WTC11 (cell line): ENCODE measurements around the gene GBP3. TPM values are rescaled to one million over a fixed set of nuclear protein-coding genes. Genes with fewer than 3 reads are reported as not detected.

Source experiments
- ATAC-seq: fragments of 200-7000 bp; cut with Tn5 transposase; 2 replicates; pipeline ENCODE4 v1.10.0; 2021; ENCODE audit warnings: mild to moderate bottlenecking, moderate library complexity
- CTCF ChIA-PET: fragments of 300-600 bp; sonication (Branson Sonifier 250); formaldehyde crosslinking; loops from one replicate; lab custom pipeline; 2021; ENCODE audit warnings: antibody characterized with exemption; lab: Charles Lee
- POLR2A ChIA-PET: fragments of 350-600 bp; sonication (Branson Sonifier 250); formaldehyde crosslinking; loops from one replicate; lab custom pipeline; 2021; ENCODE audit warnings: antibody characterized with exemption; lab: Charles Lee
- DNase-seq: peaks from one replicate; pipeline ENCODE4 v3.0.0; 2021; ENCODE audit warnings: low spot score
- H3K27ac Mint-ChIP-seq: 2 replicates; pipeline ENCODE4 v1.8.0; 2021; ENCODE audit warnings: mixed read lengths
- H3K27me3 Mint-ChIP-seq: 2 replicates; pipeline ENCODE4 v1.8.0; 2021; ENCODE audit warnings: low read depth, mild to moderate bottlenecking, moderate library complexity, mixed read lengths
- H3K36me3 Mint-ChIP-seq: 2 replicates; pipeline ENCODE4 v1.8.0; 2021; ENCODE audit warnings: mixed read lengths
- H3K4me1 Mint-ChIP-seq: 2 replicates; pipeline ENCODE4 v1.8.0; 2022; ENCODE audit warnings: mixed read lengths
- H3K4me3 Mint-ChIP-seq: 2 replicates; pipeline ENCODE4 v1.8.0; 2021; ENCODE audit warnings: mild to moderate bottlenecking, moderate library complexity, mixed read lengths
- H3K9me3 Mint-ChIP-seq: 2 replicates; pipeline ENCODE4 v1.8.0; 2021; ENCODE audit warnings: mixed read lengths
- ATF6 ChIP-seq: sonication (generic); formaldehyde crosslinking; IDR thresholded peaks from 2 replicates; pipeline ENCODE4 v1.8.1; 2023; ENCODE audit warnings: mild to moderate bottlenecking, missing genetic modification reagents
- CBFB ChIP-seq: sonication (generic); formaldehyde crosslinking; IDR thresholded peaks from 2 replicates; pipeline ENCODE4 v1.8.1; 2022; ENCODE audit warnings: mild to moderate bottlenecking, low read depth, missing genetic modification reagents
- ERG ChIP-seq: fragments of 250-450 bp; sonication (Bioruptor Pico); IDR thresholded peaks from 2 replicates; pipeline ENCODE4 v1.8.0; 2021; ENCODE audit warnings: mild to moderate bottlenecking
- ESRRA ChIP-seq: sonication (generic); formaldehyde crosslinking; IDR thresholded peaks from 2 replicates; pipeline ENCODE4 v1.8.1; 2022; ENCODE audit warnings: mild to moderate bottlenecking, missing genetic modification reagents, borderline replicate concordance
- FOXJ3 ChIP-seq: sonication (generic); formaldehyde crosslinking; IDR thresholded peaks from 2 replicates; pipeline ENCODE4 v1.9.0; 2021; ENCODE audit warnings: missing genetic modification reagents, mild to moderate bottlenecking, borderline replicate concordance
- GTF2I ChIP-seq: fragments of 250-450 bp; sonication (Bioruptor Pico); conservative IDR thresholded peaks from 2 replicates; pipeline ENCODE4 v1.4.0; 2021; ENCODE audit warnings: mild to moderate bottlenecking
- HMGXB4 ChIP-seq: sonication (generic); formaldehyde crosslinking; IDR thresholded peaks from 2 replicates; pipeline ENCODE4 v1.8.1; 2023; ENCODE audit warnings: mild to moderate bottlenecking, moderate library complexity, missing genetic modification reagents
- KAT7 ChIP-seq: sonication (generic); formaldehyde crosslinking; IDR thresholded peaks from 2 replicates; pipeline ENCODE4 v1.8.1; 2023; ENCODE audit warnings: missing genetic modification reagents, mild to moderate bottlenecking, borderline replicate concordance
- MYBL2 ChIP-seq: sonication (generic); formaldehyde crosslinking; IDR thresholded peaks from 2 replicates; pipeline ENCODE4 v1.8.1; 2023; ENCODE audit warnings: mild to moderate bottlenecking, moderate library complexity, missing genetic modification reagents
- NFE2L1 ChIP-seq: sonication (generic); formaldehyde crosslinking; IDR thresholded peaks from 2 replicates; pipeline ENCODE4 v1.8.1; 2023; ENCODE audit warnings: missing genetic modification reagents
- OVOL2 ChIP-seq: fragments of 250-450 bp; sonication (Bioruptor Pico); IDR thresholded peaks from 2 replicates; pipeline ENCODE4 v1.9.0; 2021; ENCODE audit warnings: mild to moderate bottlenecking, borderline replicate concordance
- PRDM15 ChIP-seq: sonication (generic); formaldehyde crosslinking; IDR thresholded peaks from 2 replicates; pipeline ENCODE4 v1.8.0; 2022; ENCODE audit warnings: missing genetic modification reagents
- PRRX2 ChIP-seq: fragments of 250-450 bp; sonication (Bioruptor Pico); IDR thresholded peaks from 2 replicates; pipeline ENCODE4 v1.8.0; 2021; ENCODE audit warnings: mild to moderate bottlenecking
- RELA ChIP-seq: sonication (generic); formaldehyde crosslinking; IDR thresholded peaks from 2 replicates; pipeline ENCODE4 v1.8.1; 2022; ENCODE audit warnings: missing genetic modification reagents, mild to moderate bottlenecking, borderline replicate concordance
- TEAD1 ChIP-seq: sonication (generic); formaldehyde crosslinking; IDR thresholded peaks from 2 replicates; pipeline ENCODE4 v1.8.0; 2022; ENCODE audit warnings: mild to moderate bottlenecking, missing genetic modification reagents
- TEAD4 ChIP-seq: sonication (generic); formaldehyde crosslinking; IDR thresholded peaks from 2 replicates; pipeline ENCODE4 v1.8.0; 2022; ENCODE audit warnings: mild to moderate bottlenecking, missing genetic modification reagents
- TP53 ChIP-seq: sonication (generic); formaldehyde crosslinking; IDR thresholded peaks from 2 replicates; pipeline ENCODE4 v1.8.1; 2023; ENCODE audit warnings: mild to moderate bottlenecking, missing genetic modification reagents
- ZMAT4 ChIP-seq: fragments of 250-450 bp; sonication (Bioruptor Pico); IDR thresholded peaks from 2 replicates; pipeline ENCODE4 v1.9.0; 2021; ENCODE audit warnings: mild to moderate bottlenecking
- ZNF317 ChIP-seq: sonication (generic); formaldehyde crosslinking; IDR thresholded peaks from 2 replicates; pipeline ENCODE4 v1.8.1; 2023; ENCODE audit warnings: low read depth, mild to moderate bottlenecking, moderate library complexity, missing genetic modification reagents, borderline replicate concordance
- ZNF425 ChIP-seq: fragments of 250-450 bp; sonication (Bioruptor Pico); conservative IDR thresholded peaks from 2 replicates; pipeline ENCODE4 v1.9.0; 2021; ENCODE audit warnings: mild to moderate bottlenecking
- ZSCAN18 ChIP-seq: fragments of 250-450 bp; sonication (Bioruptor Pico); IDR thresholded peaks from 2 replicates; pipeline ENCODE4 v2.1.2; 2022; ENCODE audit warnings: mild to moderate bottlenecking, moderate library complexity
- total RNA-seq: library from RNA; stranded (reverse); gene quantifications from 3 replicates; pipeline ENCODE4 v1.2.3, GENCODE V29; 2021

Gene GBP3
- total RNA-seq, 1 experiment from 2014 or later = not detected

GRCh38 chr1:89069951-89070350, 47.3 kb upstream of the GBP3 start:
- ChIA-PET POLR2A (no interaction called here), CTCF (interaction anchor here (1.3 kb wide), 1 partner anchor 16 kb away, joined by 4 read pairs; no protein-coding TSS in a partner anchor)
- H3K4me1 Mint-ChIP-seq = no peaks in the 10 kb centered on the region
- H3K36me3 Mint-ChIP-seq = no peaks in the 10 kb centered on the region
- TF ChIP-seq PRRX2 (CRISPR knock-in tag) = no peak
- no peak for TF ChIP-seq NFE2L1 (CRISPR knock-in tag)
- no peak for TF ChIP-seq ZNF317 (CRISPR knock-in tag)
- TF ChIP-seq HMGXB4 (CRISPR knock-in tag) = no peak
- ATAC-seq (no peak), DNase-seq (no peak)
- H3K9me3 Mint-ChIP-seq = no peaks in the 10 kb centered on the region; the same call in 1 of the 2 replicates
- H3K27ac Mint-ChIP-seq = no peak overlapping the region
- H3K4me3 Mint-ChIP-seq = no peak overlapping the region
- no peaks in the 10 kb centered on the region for H3K27me3 Mint-ChIP-seq

- ChIA-PET POLR2A (no interaction called here), CTCF (no interaction called here)
These were observed 45.6 kb upstream of the GBP3 start for GRCh38 chr1:89068291-89068690.

More at GRCh38 chr1:89068291-89068690, 45.6 kb upstream of the GBP3 start:
- no peaks in the 10 kb centered on the region for H3K9me3 Mint-ChIP-seq
- DNase-seq (no peak), ATAC-seq (no peak)
- H3K4me3 Mint-ChIP-seq = no peak overlapping the region
- H3K27ac Mint-ChIP-seq = no peak overlapping the region
- TF ChIP-seq MYBL2 (CRISPR knock-in tag) (no peak), ZSCAN18 (CRISPR knock-in tag) (no peak), ESRRA (CRISPR knock-in tag) (no peak), GTF2I (CRISPR knock-in tag) (no peak), TEAD4 (CRISPR knock-in tag) (no peak), RELA (CRISPR knock-in tag) (no peak), ZNF425 (no peak), CBFB (CRISPR knock-in tag) (no peak), ZMAT4 (CRISPR knock-in tag) (no peak), PRDM15 (no peak), OVOL2 (no peak), FOXJ3 (CRISPR knock-in tag) (no peak), KAT7 (no peak), ERG (no peak), TP53 (CRISPR knock-in tag) (no peak), ATF6 (no peak), TEAD1 (CRISPR knock-in tag) (no peak)
- TF ChIP-seq, all 79 proteins: peak for 0
- Mint-ChIP-seq H3K36me3 (no peaks in the 10 kb centered on the region), H3K4me1 (no peaks in the 10 kb centered on the region), H3K27me3 (no peaks in the 10 kb centered on the region)
